ENCODE data around the gene KANK4. TPM values are rescaled to one million over a fixed set of nuclear protein-coding genes. Genes with fewer than 3 reads are reported as not detected.
A peak's percentile ranks its signal among the peaks of the same experiment; 100 is the strongest.
"Not testable (repeated sequence)": the region's sequence is repeated elsewhere in the genome, so short reads cannot be mapped to it uniquely, and the experiment has no call there.

The KANK4 gene
- total RNA-seq, 8 experiments from 2014 or later, result 0.27 to 6.7 (median 1.2) TPM

DNA sequence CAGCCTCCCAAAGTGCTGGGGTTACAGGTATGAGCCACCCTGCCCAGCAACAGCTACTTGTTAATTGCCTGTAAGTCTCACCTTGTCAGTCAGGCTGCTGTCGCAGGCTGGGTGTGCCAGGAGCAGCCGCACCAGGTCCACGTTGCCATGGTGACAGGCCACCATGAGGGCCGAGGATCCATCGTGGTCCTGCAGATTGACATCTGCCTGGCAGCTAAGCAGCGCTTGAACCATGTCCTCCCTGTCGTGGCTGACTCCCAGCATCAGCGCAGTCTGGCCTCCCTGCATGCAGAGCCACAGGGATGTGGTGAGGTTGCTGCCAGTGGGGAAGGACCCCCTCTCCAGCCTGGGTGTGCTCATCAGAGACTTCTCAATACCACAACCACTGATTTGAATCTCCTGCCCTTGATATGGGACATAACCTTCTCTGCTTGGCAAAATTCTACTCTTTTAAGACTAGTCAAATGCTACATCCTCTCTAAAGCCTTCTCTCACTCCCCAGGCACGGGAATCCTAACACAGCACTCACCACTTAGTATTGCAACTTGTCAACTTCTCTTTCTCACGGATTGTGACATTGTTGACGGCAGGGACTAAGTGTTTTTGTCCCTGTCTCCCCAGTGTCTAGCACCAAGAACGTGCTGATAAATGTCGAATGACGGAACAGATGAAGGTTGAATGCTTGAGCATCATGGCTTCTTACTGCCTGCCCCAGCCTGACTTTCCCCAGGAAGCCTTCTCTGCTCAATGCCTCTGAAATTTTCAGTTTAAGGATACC lies 71.7 kb downstream of the KANK4 start:
- peak in 3 of 8 experiments; percentile 21 to 51 (median 36) for ATAC-seq (replicated peaks in 6 of 8)
- no peak overlapping the region for H3K4me3 ChIP-seq
- 21 to 92% (median 65%) methylated on average over 1 to 13 of the region's 14 CpGs; no CpG with 5 or more reads in 1 of the 10 experiments for WGBS, 10 experiments
- H3K4me1 ChIP-seq (replicated peaks in 1 of 2), result no peaks in the 10 kb centered on the region
- no peak overlapping the region for H3K27ac ChIP-seq
- in situ Hi-C loops (cut with MboI; ENCODE audit: low pct_unique_long_range_greater_than_20kb in 2 of 9, low sequenced_read_pairs in 9 of 9, unreplicated experiment in 9 of 9), result no loop called here

DNA sequence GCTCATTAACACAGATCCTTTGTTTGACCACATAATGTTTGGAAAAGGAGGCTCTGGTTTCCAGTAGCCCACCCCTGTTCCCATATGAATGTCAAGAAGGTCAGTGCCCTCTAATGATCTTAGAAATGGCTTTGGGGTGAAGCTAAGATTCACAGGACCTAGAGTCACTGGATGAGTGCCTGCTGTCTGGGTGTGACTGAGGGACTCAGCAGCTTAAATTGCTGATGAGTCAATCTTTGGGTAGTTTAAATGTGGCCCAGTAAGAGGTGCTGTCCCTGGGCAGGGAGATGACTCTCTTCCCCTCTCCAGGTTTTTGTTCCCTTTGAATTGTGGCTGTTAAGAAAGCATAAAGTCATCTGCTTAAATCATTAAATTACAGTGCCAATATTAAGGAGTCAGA lies 74.0 kb downstream of the KANK4 start:
- H3K4me1 ChIP-seq (replicated peaks in 1 of 2), result no peaks in the 10 kb centered on the region
- H3K4me3 ChIP-seq, result no peak overlapping the region
- in situ Hi-C loops (cut with MboI; ENCODE audit: low pct_unique_long_range_greater_than_20kb in 2 of 9, low sequenced_read_pairs in 9 of 9, unreplicated experiment in 9 of 9), result no loop called here
- no peak overlapping the region for H3K27ac ChIP-seq
- peak in 2 of 8 experiments; percentile 87 to 93 for ATAC-seq (replicated peaks in 6 of 8)

DNA sequence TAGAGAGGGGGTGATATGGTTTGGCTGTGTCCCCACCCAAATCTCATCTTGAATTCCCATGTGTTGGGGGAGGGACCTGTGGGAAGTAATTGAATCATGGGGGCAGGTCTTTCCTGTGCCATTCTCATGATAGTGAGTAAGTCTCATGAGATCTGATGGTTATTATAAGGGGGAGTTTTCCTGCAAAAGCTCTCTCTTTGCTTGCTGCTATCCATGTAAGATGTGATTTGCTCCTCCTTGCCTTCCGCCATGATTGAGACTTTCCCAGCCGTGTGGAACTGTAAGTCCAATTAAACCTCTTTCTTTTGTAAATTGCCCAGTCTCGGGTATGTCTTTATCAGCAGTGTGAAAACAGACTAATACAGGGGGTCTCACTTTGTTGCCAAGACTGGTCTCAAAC lies 74.9 kb downstream of the KANK4 start:
- H3K27ac ChIP-seq; H3K4me1 ChIP-seq (replicated peaks in 1 of 2); ATAC-seq (replicated peaks in 6 of 8); H3K4me3 ChIP-seq; in situ Hi-C loops (cut with MboI; ENCODE audit: low pct_unique_long_range_greater_than_20kb in 2 of 9, low sequenced_read_pairs in 9 of 9, unreplicated experiment in 9 of 9): not testable (repeated sequence)
- 0 to 100% (median 85%) methylated on average over 1 to 3 of the region's 3 CpGs; no CpG with 5 or more reads in 3 of the 10 experiments for WGBS, 10 experiments

DNA sequence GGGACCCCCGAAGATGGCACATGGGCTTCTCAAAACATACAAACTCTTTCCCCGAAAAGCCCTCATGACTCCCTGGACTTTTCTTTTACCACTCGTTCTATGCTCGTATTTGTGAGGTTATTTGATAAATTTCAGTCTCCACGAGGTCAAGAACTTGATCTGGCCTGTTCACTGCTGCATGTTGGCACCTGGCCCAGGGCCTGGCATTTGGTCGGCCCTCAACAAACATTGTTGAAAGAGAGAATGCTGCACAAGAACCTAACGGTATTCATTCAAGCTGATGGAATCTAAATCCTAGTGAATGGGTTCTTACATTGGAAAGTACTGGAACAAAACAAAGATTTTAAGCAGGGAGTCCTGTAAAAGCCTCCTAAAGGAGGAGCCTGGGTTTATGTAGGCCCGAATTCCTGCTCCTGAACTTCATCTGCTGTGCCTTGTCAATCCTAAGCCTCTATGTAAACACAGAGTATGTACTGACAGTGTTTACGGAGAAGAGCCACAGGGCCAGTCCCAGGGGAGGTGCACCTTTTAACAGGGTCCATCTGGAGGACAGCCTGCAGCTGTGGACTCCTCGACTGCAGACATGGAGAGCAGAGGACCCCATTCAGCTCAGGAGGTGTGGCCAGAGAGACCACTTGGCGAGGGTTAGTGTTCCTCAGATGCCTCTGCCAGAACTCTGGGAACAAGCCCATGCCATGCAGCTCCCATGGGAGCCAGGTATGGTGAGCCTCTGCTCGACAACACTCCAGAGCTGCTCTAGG lies 77.7 kb downstream of the KANK4 start:
- H3K4me1 ChIP-seq (replicated peaks in 1 of 2), result peaks cover 2 to 4% of the 10 kb centered on the region in 2 donors
- H3K4me3 ChIP-seq, result no peak overlapping the region
- ATAC-seq (replicated peaks in 6 of 8), result peak in 4 of 8 experiments; percentile 41 to 83 (median 60)
- 45 to 100% (median 73%) methylated on average over 1 to 10 of the region's 12 CpGs for WGBS, 10 experiments
- in situ Hi-C loops (cut with MboI; ENCODE audit: low pct_unique_long_range_greater_than_20kb in 2 of 9, low sequenced_read_pairs in 9 of 9, unreplicated experiment in 9 of 9), result no loop called here
- no peak overlapping the region for H3K27ac ChIP-seq

DNA sequence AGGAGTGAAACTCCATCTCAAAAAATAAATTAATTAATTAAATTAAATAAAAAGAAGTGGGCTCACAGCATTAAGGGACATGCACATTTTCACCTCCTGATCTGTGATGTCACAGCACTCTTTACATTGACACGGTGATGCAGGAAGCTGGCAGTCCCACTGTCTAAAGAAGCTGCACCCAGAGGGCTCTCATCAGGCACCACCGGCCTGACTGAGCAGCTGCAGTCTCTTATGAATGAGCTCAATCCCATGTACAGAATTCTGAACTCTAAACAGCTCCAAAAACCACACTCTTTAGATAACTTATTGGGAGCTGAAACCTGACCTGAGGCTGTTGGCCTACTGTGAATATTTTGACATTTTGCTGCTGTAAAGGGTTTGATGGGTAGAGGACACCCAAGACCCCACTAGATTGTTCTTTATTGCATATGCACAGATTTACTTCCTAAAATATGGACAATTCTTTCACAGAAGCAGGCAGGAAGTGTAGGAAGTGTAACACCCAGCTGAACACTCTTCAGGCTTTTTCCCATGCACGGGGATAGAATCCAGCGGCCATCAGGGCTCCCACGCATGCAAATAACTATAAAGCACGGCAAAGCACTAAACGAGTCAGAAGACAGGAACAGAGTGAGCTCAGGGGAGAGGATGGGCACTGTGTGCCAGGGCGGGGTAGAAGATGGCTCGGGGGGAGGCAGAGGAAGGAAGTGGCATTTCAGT lies 78.4 kb downstream of the KANK4 start:
- in situ Hi-C loops (cut with MboI; ENCODE audit: low pct_unique_long_range_greater_than_20kb in 2 of 9, low sequenced_read_pairs in 9 of 9, unreplicated experiment in 9 of 9), result no loop called here
- WGBS, 10 experiments, result 39 to 100% (median 87%) methylated on average over 1 to 9 of the region's 9 CpGs; no CpG with 5 or more reads in 2 of the 10 experiments
- no peak overlapping the region for H3K4me3 ChIP-seq

DNA sequence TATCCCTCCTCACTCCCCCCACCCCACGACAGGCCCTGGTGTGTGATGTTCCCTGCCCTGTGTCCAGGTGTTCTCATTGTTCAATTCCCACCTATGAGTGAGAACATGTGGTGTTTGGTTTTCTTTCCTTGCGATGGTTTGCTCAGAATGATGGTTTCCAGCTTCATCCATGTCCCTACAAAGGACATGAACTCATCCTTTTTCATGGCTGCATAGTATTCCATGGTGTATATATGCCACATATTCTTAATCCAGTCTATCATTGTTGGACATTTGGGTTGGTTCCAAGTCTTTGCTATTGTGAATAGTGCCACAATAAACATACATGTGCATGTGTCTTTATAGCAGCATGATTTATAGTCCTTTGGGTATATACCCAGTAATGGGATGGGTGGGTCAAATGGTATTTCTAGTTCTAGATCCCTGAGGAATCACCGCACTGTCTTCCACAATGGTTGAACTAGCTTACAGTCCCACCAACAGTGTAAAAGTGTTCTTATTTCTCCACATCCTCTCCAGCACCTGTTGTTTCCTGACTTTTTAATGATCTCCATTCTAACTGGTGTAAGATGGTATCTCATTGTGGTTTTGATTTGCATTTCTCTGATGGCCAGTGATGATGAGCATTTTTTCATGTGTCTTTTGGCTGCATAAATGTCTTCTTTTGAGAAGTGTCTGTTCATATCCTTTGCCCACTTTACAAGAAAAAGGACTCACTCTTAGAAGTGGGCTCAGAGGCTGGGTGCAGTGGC lies 79.4 kb downstream of the KANK4 start:
- in situ Hi-C loops (cut with MboI; ENCODE audit: low pct_unique_long_range_greater_than_20kb in 2 of 9, low sequenced_read_pairs in 9 of 9, unreplicated experiment in 9 of 9); H3K27ac ChIP-seq: not testable (repeated sequence)

More for the DNA sequence above, 78.4 kb downstream of the KANK4 start:
- H3K27ac ChIP-seq, result no peak overlapping the region
- peaks cover 4 to 8% of the 10 kb centered on the region in 2 donors for H3K4me1 ChIP-seq (replicated peaks in 1 of 2)
- peak in 3 of 8 experiments; percentile 7 to 42 (median 18) for ATAC-seq (replicated peaks in 6 of 8)

DNA sequence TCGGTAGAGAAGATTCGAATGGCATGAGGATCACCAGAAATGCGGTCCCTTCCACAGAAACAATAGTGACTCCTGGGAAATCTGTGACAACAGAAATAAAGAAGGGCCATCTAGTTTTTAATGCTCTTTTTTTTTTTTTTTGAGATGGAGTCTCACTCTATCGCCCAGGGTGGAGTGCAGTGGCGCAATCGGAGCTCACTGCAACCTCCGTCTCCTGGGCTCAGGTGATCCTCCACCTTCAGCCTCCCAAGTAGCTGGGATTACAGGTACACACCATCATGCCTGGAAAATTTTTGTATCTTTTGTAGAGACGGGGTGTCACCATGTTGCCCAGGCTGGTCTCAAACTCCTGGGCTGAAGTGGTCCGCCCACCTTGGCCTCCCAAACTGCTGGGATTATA lies 80.7 kb downstream of the KANK4 start:
- in situ Hi-C loops (cut with MboI; ENCODE audit: low pct_unique_long_range_greater_than_20kb in 2 of 9, low sequenced_read_pairs in 9 of 9, unreplicated experiment in 9 of 9), result no loop called here
- H3K4me1 ChIP-seq (replicated peaks in 1 of 2), result peaks cover 4 to 13% of the 10 kb centered on the region in 2 donors
- H3K4me3 ChIP-seq, result no peak overlapping the region
- no peak for ATAC-seq (replicated peaks in 6 of 8)
- H3K27ac ChIP-seq, result no peak overlapping the region
- 60 to 100% (median 96%) methylated on average over 1 to 9 of the region's 9 CpGs; no CpG with 5 or more reads in 1 of the 10 experiments for WGBS, 10 experiments

More for the DNA sequence above, 79.4 kb downstream of the KANK4 start:
- WGBS, 10 experiments, result 83 to 100% methylated on average over 1 of the region's 3 CpGs; no CpG with 5 or more reads in 8 of the 10 experiments
- not testable (repeated sequence) for H3K4me3 ChIP-seq; ATAC-seq (replicated peaks in 6 of 8); H3K4me1 ChIP-seq (replicated peaks in 1 of 2)

DNA sequence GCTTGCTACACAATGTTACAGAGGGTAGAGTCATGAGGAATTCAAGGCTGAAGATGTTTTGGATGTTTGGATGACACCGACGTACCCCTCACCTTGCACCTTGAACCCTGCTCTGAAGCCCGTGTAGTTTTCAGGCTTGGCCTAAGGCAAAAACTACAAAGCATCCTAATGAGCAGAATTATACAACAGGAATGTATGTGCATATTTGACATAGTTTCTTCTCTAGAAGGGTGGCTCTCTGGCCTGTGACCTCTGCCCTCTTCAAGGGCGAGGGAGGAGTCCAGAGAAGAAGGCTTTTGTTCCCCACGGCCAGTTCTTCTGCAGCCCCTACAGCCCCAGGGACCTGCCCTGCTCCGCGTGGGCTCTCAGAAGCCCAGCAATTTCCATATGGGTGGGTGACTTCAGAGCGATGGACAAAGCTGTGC lies 81.3 kb downstream of the KANK4 start:
- WGBS, 10 experiments, result 13 to 53% (median 44%) methylated on average over 1 to 8 of the region's 8 CpGs; no CpG with 5 or more reads in 2 of the 10 experiments
- in situ Hi-C loops (cut with MboI; ENCODE audit: low pct_unique_long_range_greater_than_20kb in 2 of 9, low sequenced_read_pairs in 9 of 9, unreplicated experiment in 9 of 9), result no loop called here
- ATAC-seq (replicated peaks in 6 of 8), result peak in 3 of 8 experiments; percentile 27 to 78 (median 53)

DNA sequence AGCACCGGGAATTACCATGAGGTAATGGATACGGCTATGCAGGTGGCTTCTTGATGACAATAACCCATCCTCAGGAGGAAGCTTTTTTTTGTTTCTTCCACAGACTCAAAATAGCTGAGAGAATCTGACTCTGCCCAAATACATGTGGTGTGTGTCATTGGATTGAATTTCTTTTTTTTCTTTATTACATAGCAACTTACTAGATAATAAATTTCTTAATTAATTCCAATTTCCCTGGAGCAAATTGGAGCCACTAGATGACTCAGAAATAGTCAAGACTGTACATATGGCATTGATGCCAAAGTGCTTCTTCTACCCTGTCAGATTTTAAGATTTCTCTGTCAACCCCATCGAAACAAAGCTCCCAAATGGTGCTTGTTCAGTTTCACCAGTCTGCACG lies 81.9 kb downstream of the KANK4 start:
- peaks cover 4 to 13% of the 10 kb centered on the region in 2 donors for H3K4me1 ChIP-seq (replicated peaks in 1 of 2)
- in situ Hi-C loops (cut with MboI; ENCODE audit: low pct_unique_long_range_greater_than_20kb in 2 of 9, low sequenced_read_pairs in 9 of 9, unreplicated experiment in 9 of 9), result no loop called here
- ATAC-seq (replicated peaks in 6 of 8), result peak in 2 of 8 experiments; percentile 37 to 45
- WGBS, 10 experiments, result 0 to 91% (median 77%) methylated on average over 1 to 4 of the region's 4 CpGs; no CpG with 5 or more reads in 1 of the 10 experiments
- no peak overlapping the region for H3K27ac ChIP-seq
- H3K4me3 ChIP-seq, result no peak overlapping the region

More for the DNA sequence above, 81.3 kb downstream of the KANK4 start:
- Histone ChIP-seq H3K4me3 (no peak overlapping the region), H3K4me1 (replicated peaks in 1 of 2) (peaks cover 4 to 13% of the 10 kb centered on the region in 2 donors), H3K27ac (no peak overlapping the region)

DNA sequence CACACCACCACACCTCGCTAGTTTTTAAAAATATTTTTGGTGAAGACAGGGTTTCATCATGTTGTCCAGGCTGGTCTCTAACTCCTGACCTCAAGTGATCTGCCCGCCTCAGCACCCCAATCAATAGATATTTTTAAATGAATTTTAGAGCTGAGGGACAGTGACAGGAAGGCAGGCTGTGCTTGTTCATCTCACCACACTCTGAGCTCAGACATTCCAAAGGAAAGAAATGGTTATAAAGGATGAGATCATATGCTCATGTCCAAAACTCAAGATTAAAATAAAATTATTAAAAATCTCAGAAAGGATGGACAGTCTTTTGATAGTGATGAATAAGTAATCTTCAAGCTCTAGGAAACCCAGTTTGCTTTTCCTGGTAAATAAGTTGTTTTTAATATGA lies 83.7 kb downstream of the KANK4 start:
- in situ Hi-C loops (cut with MboI; ENCODE audit: low pct_unique_long_range_greater_than_20kb in 2 of 9, low sequenced_read_pairs in 9 of 9, unreplicated experiment in 9 of 9), result no loop called here
- no peak overlapping the region for H3K4me3 ChIP-seq
- ATAC-seq (replicated peaks in 6 of 8), result no peak
- whole genome bisulfite sequencing, 10 experiments, result 71 to 100% (median 93%) methylated on average over 1 to 2 of the region's 2 CpGs; no CpG with 5 or more reads in 2 of the 10 experiments
- H3K4me1 ChIP-seq (replicated peaks in 1 of 2), result peaks cover 4 to 13% of the 10 kb centered on the region in 2 donors
- no peak overlapping the region for H3K27ac ChIP-seq

DNA sequence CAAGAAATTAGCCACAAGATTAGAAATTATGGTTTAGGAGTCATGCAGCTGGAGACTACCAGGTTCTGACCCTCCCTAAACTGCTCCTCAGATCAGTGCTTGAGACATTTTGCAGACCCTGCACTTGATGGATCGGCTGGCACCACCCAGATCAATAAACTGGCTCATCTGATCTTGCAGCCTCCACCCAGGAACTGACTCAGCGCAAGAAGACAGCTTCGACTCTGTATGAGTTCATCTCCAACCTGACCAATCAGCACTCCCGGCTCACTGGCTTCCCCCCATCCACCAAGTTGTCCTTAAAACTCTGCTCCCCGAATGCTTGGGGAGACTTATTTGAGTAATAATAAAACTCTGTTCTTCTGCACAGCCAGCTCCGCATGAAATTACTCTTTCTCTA lies 84.5 kb downstream of the KANK4 start:
- WGBS, 10 experiments, result 0 to 90% (median 71%) methylated on average over 1 to 6 of the region's 6 CpGs; no CpG with 5 or more reads in 1 of the 10 experiments
- peaks cover 4 to 13% of the 10 kb centered on the region in 2 donors for H3K4me1 ChIP-seq (replicated peaks in 1 of 2)
- in situ Hi-C loops (cut with MboI; ENCODE audit: low pct_unique_long_range_greater_than_20kb in 2 of 9, low sequenced_read_pairs in 9 of 9, unreplicated experiment in 9 of 9), result no loop called here
- no peak overlapping the region for H3K27ac ChIP-seq
- H3K4me3 ChIP-seq, result no peak overlapping the region
- peak in 2 of 8 experiments; percentile 43 to 45 for ATAC-seq (replicated peaks in 6 of 8)

DNA sequence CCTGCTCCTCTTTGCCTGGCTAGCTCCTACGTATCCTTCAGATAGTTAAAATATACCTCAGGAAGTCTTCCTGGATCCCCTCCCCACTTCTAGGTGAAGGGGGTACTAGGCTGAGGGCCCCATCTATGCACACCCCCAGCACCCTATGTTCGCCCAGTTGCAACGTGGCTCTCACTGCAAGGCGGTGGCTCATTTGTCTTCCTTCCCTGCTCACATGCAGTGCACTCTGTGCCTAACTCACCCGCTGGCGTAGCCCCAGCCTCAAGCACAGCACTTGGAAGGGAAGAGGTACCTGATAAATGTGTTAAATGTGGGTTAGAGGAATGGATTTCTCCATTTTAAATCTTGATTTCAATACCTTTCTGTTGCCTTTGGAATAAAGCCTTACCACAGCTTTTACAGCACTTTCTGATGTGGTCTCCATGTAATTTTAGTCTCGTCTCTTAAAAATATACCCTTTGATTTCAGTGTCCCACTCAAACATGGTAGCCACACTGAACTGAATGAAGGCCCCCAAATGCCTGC lies 85.2 kb downstream of the KANK4 start:
- WGBS, 10 experiments, result 33 to 100% (median 95%) methylated on average over 1 to 7 of the region's 7 CpGs; no CpG with 5 or more reads in 2 of the 10 experiments
- in situ Hi-C loops (cut with MboI; ENCODE audit: low pct_unique_long_range_greater_than_20kb in 2 of 9, low sequenced_read_pairs in 9 of 9, unreplicated experiment in 9 of 9), result no loop called here
- H3K4me1 ChIP-seq (replicated peaks in 1 of 2), result peaks cover 4 to 13% of the 10 kb centered on the region in 2 donors
- ATAC-seq (replicated peaks in 6 of 8), result no peak
- no peak overlapping the region for H3K27ac ChIP-seq
- no peak overlapping the region for H3K4me3 ChIP-seq

Measured in motor neuron (in vitro differentiated cells).